Measurements from ENCODE around the gene DAPL1. TPM values are rescaled to one million over a fixed set of nuclear protein-coding genes. Genes with fewer than 3 reads are reported as not detected.
A peak's percentile ranks its signal among the peaks of the same experiment; 100 is the strongest.

The DAPL1 gene
- total RNA-seq, 2 experiments from 2014 or later, result not detected

- Histone ChIP-seq H3K9me3 (ENCODE audit: control insufficient read depth in 1 of 2, insufficient read depth in 1 of 2, low read length in 2 of 2) (peaks cover 0 to 3% of the 10 kb centered on the region in 2 experiments), H3K27ac (ENCODE audit: low read depth in 1 of 2, low read length in 2 of 2) (no peak overlapping the region), H3K4me1 (ENCODE audit: insufficient read depth, low read length) (no peaks in the 10 kb centered on the region), H3K36me3 (ENCODE audit: insufficient read depth, low read length) (no peaks in the 10 kb centered on the region), H3K4me3 (ENCODE audit: low read length) (no peak overlapping the region), H3K27me3 (ENCODE audit: control insufficient read depth in 1 of 2, insufficient read depth in 2 of 2, low read length in 2 of 2) (peaks cover 0 to 5% of the 10 kb centered on the region in 2 experiments)
- intact Hi-C loops (cut with DNase I, micrococcal nuclease), result loop anchor here (1.0 to 10.0 kb wide), 8 partner anchors 299 to 1447 kb away; partner anchors contain the start of genes CCDC148 (in 1 of the 2) and PKP4 (in 1 of the 2)
- Mint-ChIP-seq H3K36me3 (ENCODE audit: low read depth) (no peaks in the 10 kb centered on the region), H3K9me3 (no peaks in the 10 kb centered on the region), H3K4me1 (ENCODE audit: low read depth) (no peaks in the 10 kb centered on the region), H3K27me3 (peaks cover 48% of the 10 kb centered on the region), H3K27ac (no peak overlapping the region), H3K4me3 (no peak overlapping the region)
- peak; percentile 61 for ATAC-seq (ENCODE audit: poor library complexity)
- peak in 9 of 14 experiments; percentile 4 to 66 (median 12) for DNase-seq
- TF ChIP-seq CTCF (IDR thresholded peaks at IDR 0.05), result peak; percentile 90
- POLR2A ChIA-PET, result interaction anchor here (1.5 kb wide), 1 partner anchor 296 kb away, joined by 3 read pairs; no protein-coding TSS in a partner anchor
- CTCF ChIA-PET, result interaction anchor here (0.8 to 2.9 kb wide), 7 partner anchors 8 to 729 kb away, joined by 3 to 21 read pairs (median 4); no protein-coding TSS in a partner anchor
These were observed 41.2 kb upstream of the DAPL1 start for GRCh38 chr2:158753641-158754611.

- CTCF ChIA-PET, result interaction anchor here (1.9 to 2.9 kb wide), 2 partner anchors 10 to 731 kb away, joined by 7 to 21 read pairs; no protein-coding TSS in a partner anchor
- Mint-ChIP-seq H3K27me3 (peaks cover 36% of the 10 kb centered on the region), H3K9me3 (no peaks in the 10 kb centered on the region), H3K4me3 (no peak overlapping the region), H3K27ac (no peak overlapping the region), H3K36me3 (ENCODE audit: low read depth) (no peaks in the 10 kb centered on the region), H3K4me1 (ENCODE audit: low read depth) (no peaks in the 10 kb centered on the region)
- intact Hi-C loops (cut with DNase I, micrococcal nuclease), result loop anchor here (2.0 to 10.0 kb wide), 3 partner anchors 301 to 981 kb away; partner anchors contain the start of genes CCDC148 (in 1 of the 2) and PKP4 (in 1 of the 2)
- H3K36me3 ChIP-seq (ENCODE audit: insufficient read depth, low read length), result no peaks in the 10 kb centered on the region
- no peak for DNase-seq
- no peaks in the 10 kb centered on the region for H3K4me1 ChIP-seq (ENCODE audit: insufficient read depth, low read length)
- H3K4me3 ChIP-seq (ENCODE audit: low read length), result no peak overlapping the region
- peaks cover 0 to 3% of the 10 kb centered on the region in 2 experiments for H3K9me3 ChIP-seq (ENCODE audit: control insufficient read depth in 1 of 2, insufficient read depth in 1 of 2, low read length in 2 of 2)
- H3K27me3 ChIP-seq (ENCODE audit: control insufficient read depth in 1 of 2, insufficient read depth in 2 of 2, low read length in 2 of 2), result no peaks in the 10 kb centered on the region
- no peak for TF ChIP-seq CTCF (IDR thresholded peaks at IDR 0.05)
- POLR2A ChIA-PET, result no interaction called here
- no peak for ATAC-seq (ENCODE audit: poor library complexity)
- H3K27ac ChIP-seq (ENCODE audit: low read depth in 1 of 2, low read length in 2 of 2), result no peak overlapping the region
These were observed 39.6 kb upstream of the DAPL1 start for GRCh38 chr2:158755310-158756087.

GRCh38 chr2:158756331-158756730 lies 38.8 kb upstream of the DAPL1 start:
- CTCF ChIA-PET, result no interaction called here
- ATAC-seq (ENCODE audit: poor library complexity), result no peak
- Histone ChIP-seq H3K27ac (ENCODE audit: low read depth in 1 of 2, low read length in 2 of 2) (no peak overlapping the region), H3K4me3 (ENCODE audit: low read length) (no peak overlapping the region), H3K36me3 (ENCODE audit: insufficient read depth, low read length) (no peaks in the 10 kb centered on the region), H3K4me1 (ENCODE audit: insufficient read depth, low read length) (no peaks in the 10 kb centered on the region), H3K9me3 (ENCODE audit: control insufficient read depth in 1 of 2, insufficient read depth in 1 of 2, low read length in 2 of 2) (peaks cover 0 to 3% of the 10 kb centered on the region in 2 experiments), H3K27me3 (ENCODE audit: control insufficient read depth in 1 of 2, insufficient read depth in 2 of 2, low read length in 2 of 2) (no peaks in the 10 kb centered on the region)
- POLR2A ChIA-PET, result no interaction called here
- Mint-ChIP-seq H3K36me3 (ENCODE audit: low read depth) (no peaks in the 10 kb centered on the region), H3K4me1 (ENCODE audit: low read depth) (no peaks in the 10 kb centered on the region), H3K27ac (no peak overlapping the region), H3K27me3 (peaks cover 28% of the 10 kb centered on the region), H3K9me3 (no peaks in the 10 kb centered on the region), H3K4me3 (no peak overlapping the region)
- no peak for TF ChIP-seq CTCF (IDR thresholded peaks at IDR 0.05)
- DNase-seq, result no peak
- intact Hi-C loops (cut with DNase I, micrococcal nuclease), result loop anchor here (10.0 kb wide), 2 partner anchors 302 to 982 kb away; partner anchors contain the start of genes CCDC148 (in 1 of the 2) and PKP4 (in 1 of the 2)
